Keratinocyte (primary cell): ENCODE results near the gene PTPRT. TPM values are rescaled to one million over a fixed set of nuclear protein-coding genes. Genes with fewer than 3 reads are reported as not detected.

Experiments
- DNase-seq: peaks from one replicate; pipeline ENCODE4 v3.0.0-alpha.2; 2011; ENCODE audit warnings: low read depth, missing footprints, low spot score
- FAIRE-seq: peaks from 2 replicates; lab custom pipeline; 2011; peaks lifted over from hg19 to GRCh38; lab: Jason Lieb, UNC
- H2AFZ ChIP-seq: 2 replicates; pipeline ENCODE4 v1.6.0; 2012; ENCODE audit warnings: low read length, control low read depth, inconsistent platforms; ENCODE audit not compliant: control insufficient read depth
- H3K27ac ChIP-seq: 2 replicates; pipeline ENCODE4 v1.5.1; 2011; ENCODE audit warnings: low read length; ENCODE audit not compliant: control insufficient read depth, insufficient read depth
- H3K27me3 ChIP-seq: 3 replicates; pipeline ENCODE4 v1.6.0; 2011; ENCODE audit warnings: low read length; ENCODE audit not compliant: control insufficient read depth, insufficient read depth; ENCODE audit errors: extremely low read depth
- H3K36me3 ChIP-seq, 2 experiments: 2 replicates in 1 of 2; 3 replicates in 1 of 2; pipeline ENCODE4 v1.5.1; 2011; ENCODE audit warnings: low read length in 2 of 2, mild to moderate bottlenecking in 1 of 2; ENCODE audit not compliant: control insufficient read depth in 2 of 2, insufficient read depth in 2 of 2; ENCODE audit errors: extremely low read depth in 1 of 2
- H3K4me1 ChIP-seq: 3 replicates; pipeline ENCODE4 v1.5.1; 2011; ENCODE audit warnings: low read length; ENCODE audit not compliant: control insufficient read depth, insufficient read depth; ENCODE audit errors: extremely low read depth
- H3K4me2 ChIP-seq: 3 replicates; pipeline ENCODE4 v1.6.0; 2011; ENCODE audit warnings: low read depth, low read length; ENCODE audit not compliant: control insufficient read depth, insufficient read depth; ENCODE audit errors: extremely low read depth
- H3K4me3 ChIP-seq, 3 experiments: fragments of 200-600 bp in 1 of 3; sonication (generic) in 1 of 3; 2 replicates in 2 of 3; 3 replicates in 1 of 3; pipeline ENCODE4 v1.5.1; 2011 to 2016; ENCODE audit warnings: low read length in 3 of 3, mild to moderate bottlenecking in 3 of 3, control low read depth in 2 of 3, inconsistent platforms in 1 of 3, low read depth in 1 of 3, mixed read lengths in 1 of 3, mixed run types in 1 of 3, moderate library complexity in 1 of 3; ENCODE audit not compliant: control insufficient read depth in 2 of 3, insufficient read depth in 2 of 3; ENCODE audit errors: extremely low read depth in 1 of 3
- H3K79me2 ChIP-seq: 2 replicates; pipeline ENCODE4 v1.6.0; 2012; ENCODE audit warnings: low read length; ENCODE audit not compliant: control insufficient read depth, insufficient read depth
- H3K9ac ChIP-seq: 3 replicates; pipeline ENCODE4 v1.6.0; 2011; ENCODE audit warnings: low read length; ENCODE audit not compliant: control insufficient read depth, insufficient read depth; ENCODE audit errors: extremely low read depth
- H3K9me1 ChIP-seq: 3 replicates; pipeline ENCODE4 v1.6.0; 2011; ENCODE audit warnings: low read length; ENCODE audit not compliant: control insufficient read depth, insufficient read depth; ENCODE audit errors: extremely low read depth
- H3K9me3 ChIP-seq: 2 replicates; pipeline ENCODE4 v1.5.1; 2012; ENCODE audit warnings: low read depth, low read length; ENCODE audit not compliant: control insufficient read depth
- H4K20me1 ChIP-seq: 3 replicates; pipeline ENCODE4 v1.6.0; 2011; ENCODE audit warnings: low read length; ENCODE audit not compliant: control insufficient read depth, insufficient read depth; ENCODE audit errors: extremely low read depth
- CTCF ChIP-seq, 3 experiments: IDR thresholded peaks in 1 of 3; conservative IDR thresholded peaks in 1 of 3; optimal IDR thresholded peaks in 1 of 3; 2 replicates in 2 of 3; 3 replicates in 1 of 3; pipeline versions ENCODE3 to v1.5.1; 2011; ENCODE audit warnings: low read length in 3 of 3, mild to moderate bottlenecking in 3 of 3, moderate library complexity in 2 of 3, control low read depth in 1 of 3, inconsistent platforms in 1 of 3; ENCODE audit not compliant: insufficient read depth in 2 of 3; ENCODE audit errors: extremely low read depth in 1 of 3
- EZH2 ChIP-seq: IDR thresholded peaks from one replicate; pipeline ENCODE4 v1.6.1; 2012; ENCODE audit warnings: inconsistent platforms, mild to moderate bottlenecking, low read length, moderate library complexity
- dilution Hi-C: fragments of 300-500 bp; cut with MboI; formaldehyde crosslinking; loops from one replicate; pipeline ENCODE4 v1.7.0; 2020; ENCODE audit warnings: low sequenced_read_pairs; ENCODE audit not compliant: extremely low pct_ligation_motif_present
- polyA plus RNA-seq, 5 experiments: library from polyadenylated mRNA; depleted of rRNA in 3 of 5; stranded (reverse) in 3 of 5; stranded (forward) in 1 of 5; unstranded in 1 of 5; fragments of >200 nt; gene quantifications; 1 replicate in 1 of 5; 2 replicates in 3 of 5; 3 replicates in 1 of 5; pipeline versions ENCODE4 v1.2.1 to v1.2.3, GENCODE V29; 2011 to 2012; ENCODE audit warnings: missing spikeins in 2 of 5, low read depth in 1 of 5, low replicate concordance in 1 of 5

PTPRT gene
- polyA plus RNA-seq, 1 donor (not counting 4 experiments of a cell fraction or from before 2014, with no cell fraction given) = not detected

- H3K36me3 ChIP-seq = no peaks in the 10 kb centered on the region
- TF ChIP-seq EZH2 (no peak), CTCF (optimal IDR thresholded peaks at IDR 0.05 in 1 of 3, IDR thresholded peaks at IDR 0.05 in 1 of 3, conservative IDR thresholded peaks at IDR 0.05 in 1 of 3; ENCODE audit: extremely low read depth in 1 of 3, insufficient read depth in 2 of 3, low read length in 3 of 3) (no peak)
- FAIRE-seq = no peak
- no peak for DNase-seq
- H3K4me1 ChIP-seq = no peaks in the 10 kb centered on the region
- H3K27me3 ChIP-seq = no peaks in the 10 kb centered on the region
- peaks cover 2% of the 10 kb centered on the region for H3K9me3 ChIP-seq
- no peaks in the 10 kb centered on the region for H3K9me1 ChIP-seq
- dilution Hi-C loops = no loop called here
- no peak overlapping the region for H2AFZ ChIP-seq
- no peaks in the 10 kb centered on the region for H3K79me2 ChIP-seq
- H4K20me1 ChIP-seq = no peaks in the 10 kb centered on the region
- H3K27ac ChIP-seq = no peak overlapping the region
- H3K4me3 ChIP-seq = no peak overlapping the region
- no peak overlapping the region for H3K9ac ChIP-seq
- no peak overlapping the region for H3K4me2 ChIP-seq
Measured at GRCh38 chr20:42112161-42112560, 1077.5 kb downstream of the PTPRT start.

- FAIRE-seq (no peak), DNase-seq (no peak)
- Histone ChIP-seq H2AFZ (no peak overlapping the region), H3K4me2 (no peak overlapping the region), H4K20me1 (no peaks in the 10 kb centered on the region), H3K79me2 (no peaks in the 10 kb centered on the region), H3K27me3 (no peaks in the 10 kb centered on the region), H3K27ac (no peak overlapping the region), H3K9me3 (peaks cover 4% of the 10 kb centered on the region), H3K4me3 (no peak overlapping the region), H3K9ac (no peak overlapping the region), H3K4me1 (no peaks in the 10 kb centered on the region), H3K36me3 (no peaks in the 10 kb centered on the region), H3K9me1 (no peaks in the 10 kb centered on the region)
- no peak for TF ChIP-seq EZH2
- TF ChIP-seq CTCF (optimal IDR thresholded peaks at IDR 0.05 in 1 of 3, IDR thresholded peaks at IDR 0.05 in 1 of 3, conservative IDR thresholded peaks at IDR 0.05 in 1 of 3; ENCODE audit: extremely low read depth in 1 of 3, insufficient read depth in 2 of 3, low read length in 3 of 3) = no peak
- dilution Hi-C loops = no loop called here
Measured at GRCh38 chr20:42111349-42111748, 1078.4 kb downstream of the PTPRT start.
